SK-N-SH (cell line): ENCODE measurements around the gene IL17RC. TPM values are rescaled to one million over a fixed set of nuclear protein-coding genes. Genes with fewer than 3 reads are reported as not detected.

Experiments used
- CTCF ChIA-PET: fragments of 300-600, 350-600 bp; formaldehyde crosslinking; extraction: SDS; loops from one replicate; lab custom pipeline; 2021; lab: Yijun Ruan, JAX
- POLR2A ChIA-PET: fragments of 350-600 bp; sonication (Branson Sonifier 250); formaldehyde crosslinking; extraction: SDS; loops from one replicate; lab custom pipeline; 2020; ENCODE audit warnings: antibody characterized with exemption, inconsistent platforms; lab: Yijun Ruan, JAX
- DNase-seq: peaks from one replicate; pipeline ENCODE4 v3.0.0; 2012
- H2AFZ ChIP-seq: fragments of 200-600 bp; sonication (generic); 2 replicates; pipeline ENCODE4 v1.8.1; 2016; ENCODE audit warnings: antibody characterized with exemption, mild to moderate bottlenecking, low read depth
- H3F3A ChIP-seq: fragments of 200-600 bp; sonication (generic); replicated peaks from 2 replicates; pipeline ENCODE3; 2016; ENCODE audit warnings: antibody characterized with exemption, mild to moderate bottlenecking; ENCODE audit not compliant: insufficient read depth
- H3K27ac ChIP-seq, 2 experiments: fragments of 200-500 bp in 1 of 2; fragments of 200-600 bp in 1 of 2; sonication (Bioruptor generic) in 1 of 2; sonication (generic), shearing (Covaris generic) in 1 of 2; 2 replicates each; pipeline versions ENCODE4 v1.5.1 to v1.6.1; 2014 to 2016; ENCODE audit warnings: low read depth in 2 of 2, inconsistent platforms in 1 of 2, low read length in 1 of 2, mild to moderate bottlenecking in 1 of 2, mixed read lengths in 1 of 2
- H3K27me3 ChIP-seq: fragments of 200-600 bp; sonication (generic), shearing (Covaris generic); 2 replicates; pipeline ENCODE4 v1.6.1; 2016; ENCODE audit warnings: mixed run types; ENCODE audit not compliant: insufficient read depth
- H3K36me3 ChIP-seq, 2 experiments: fragments of 200-500 bp in 1 of 2; fragments of 200-600 bp in 1 of 2; sonication (Bioruptor generic) in 1 of 2; sonication (generic) in 1 of 2; replicated peaks in 1 of 2; 2 replicates each; pipeline versions ENCODE3 to v1.5.1; 2014 to 2016; ENCODE audit warnings: low read length in 1 of 2, mild to moderate bottlenecking in 1 of 2; ENCODE audit not compliant: insufficient read depth in 2 of 2, control insufficient read depth in 1 of 2
- H3K4me1 ChIP-seq, 2 experiments: fragments of 200-500 bp in 1 of 2; fragments of 200-600 bp in 1 of 2; sonication (Bioruptor generic) in 1 of 2; sonication (generic), shearing (Covaris generic) in 1 of 2; 2 replicates each; pipeline versions ENCODE4 v1.5.1 to v1.6.1; 2014 to 2016; ENCODE audit warnings: low read depth in 1 of 2, low read length in 1 of 2, mixed run types in 1 of 2; ENCODE audit not compliant: insufficient read depth in 2 of 2, control insufficient read depth in 1 of 2
- H3K4me2 ChIP-seq: fragments of 200-600 bp; sonication (generic), shearing (Covaris generic); 2 replicates; pipeline ENCODE4 v1.6.1; 2017; ENCODE audit warnings: mixed run types
- H3K4me3 ChIP-seq, 2 experiments: fragments of 200-500 bp in 1 of 2; fragments of 200-600 bp in 1 of 2; sonication (Bioruptor generic) in 1 of 2; sonication (generic), shearing (Covaris generic) in 1 of 2; 2 replicates each; pipeline versions ENCODE4 v1.5.1 to v1.8.1; 2014 to 2016; ENCODE audit warnings: low read depth in 2 of 2, inconsistent platforms in 1 of 2, low read length in 1 of 2, mild to moderate bottlenecking in 1 of 2, mixed read lengths in 1 of 2, moderate library complexity in 1 of 2
- H3K79me2 ChIP-seq: fragments of 200-600 bp; sonication (generic); 2 replicates; pipeline ENCODE4 v1.8.1; 2017; ENCODE audit warnings: mild to moderate bottlenecking; ENCODE audit not compliant: insufficient read depth
- H3K9ac ChIP-seq: fragments of 200-600 bp; sonication (generic); 2 replicates; pipeline ENCODE4 v1.6.1; 2017; ENCODE audit warnings: mixed run types
- H3K9me2 ChIP-seq: fragments of 200-600 bp; sonication (generic); 2 replicates; pipeline ENCODE4 v1.6.1; 2017; ENCODE audit warnings: mixed run types
- H3K9me3 ChIP-seq: fragments of 200-600 bp; sonication (generic); 2 replicates; pipeline ENCODE4 v1.6.1; 2017; ENCODE audit warnings: mixed run types, mild to moderate bottlenecking, moderate library complexity
- H4K20me1 ChIP-seq: fragments of 200-600 bp; sonication (generic); 2 replicates; pipeline ENCODE4 v1.6.1; 2017; ENCODE audit warnings: mild to moderate bottlenecking, mixed run types; ENCODE audit not compliant: insufficient read depth
- CTCF ChIP-seq: fragments of 200-600 bp; sonication (generic); IDR thresholded peaks from 2 replicates; pipeline ENCODE4 v1.6.1; 2017; ENCODE audit warnings: antibody characterized with exemption, mild to moderate bottlenecking, moderate library complexity
- EP300 ChIP-seq, 2 experiments: IDR thresholded peaks; 2 replicates each; pipeline versions ENCODE4 v1.4.0 to v1.6.1; 2012; ENCODE audit warnings: borderline replicate concordance in 1 of 2, low read depth in 1 of 2, low read length in 1 of 2
- FOSL2 ChIP-seq: IDR thresholded peaks from 2 replicates; pipeline ENCODE4 v1.4.0; 2012; ENCODE audit warnings: low read depth, mild to moderate bottlenecking, moderate library complexity, borderline replicate concordance
- GATA2 ChIP-seq: sonication (generic); formaldehyde crosslinking; IDR thresholded peaks from 2 replicates; pipeline ENCODE4 v1.5.0; 2020; ENCODE audit warnings: mild to moderate bottlenecking, missing genetic modification reagents
- JUND ChIP-seq: IDR thresholded peaks from 2 replicates; pipeline ENCODE4 v1.4.0; 2012
- RAD21 ChIP-seq: IDR thresholded peaks from 2 replicates; pipeline ENCODE4 v1.6.1; 2012; ENCODE audit warnings: mild to moderate bottlenecking, low read length
- RCOR1 ChIP-seq: fragments of 150-350 bp; IDR thresholded peaks from 2 replicates; pipeline ENCODE4 v1.6.1; 2017; ENCODE audit warnings: antibody characterized with exemption, low read length
- SMC3 ChIP-seq: IDR thresholded peaks from 2 replicates; pipeline ENCODE4 v1.6.1; 2012; ENCODE audit warnings: low read depth, low read length, improper control_type of control experiment
- TAF1 ChIP-seq: IDR thresholded peaks from 2 replicates; pipeline ENCODE4 v1.6.1; 2012; ENCODE audit warnings: low read depth, mild to moderate bottlenecking, low read length, moderate library complexity, borderline replicate concordance
- TCF12 ChIP-seq: IDR thresholded peaks from 2 replicates; pipeline ENCODE4 v1.4.0; 2012
- TEAD4 ChIP-seq: IDR thresholded peaks from 2 replicates; pipeline ENCODE4 v1.4.0; 2012; ENCODE audit warnings: mild to moderate bottlenecking, borderline replicate concordance; ENCODE audit not compliant: insufficient read depth
- ZBTB33 ChIP-seq: IDR thresholded peaks from 2 replicates; pipeline ENCODE4 v1.4.0; 2012; ENCODE audit warnings: low read depth, borderline replicate concordance
- WGBS: methylation state at CpG from one replicate; pipeline ENCODE4 v1.1.6; 2017; ENCODE audit warnings: low lambda C conversion rate; 5-methylcytosine and 5-hydroxymethylcytosine counted together
- polyA plus RNA-seq, 3 experiments: library from polyadenylated mRNA; depleted of rRNA; stranded (reverse); fragments of >200 nt; gene quantifications; 2 replicates each; pipeline ENCODE4 v1.2.3, GENCODE V29; 2012

IL17RC gene
- polyA plus RNA-seq, 1 of the 3 experiments (the other 2 are of a cell fraction) = 17.3 TPM

- TF ChIP-seq JUND (peak; percentile 73), TEAD4 (no peak), GATA2 (no peak), CTCF (no peak), SMC3 (no peak), ZBTB33 (no peak), RAD21 (no peak), RCOR1 (no peak), TCF12 (peak; percentile 47; the same call in 1 of the 2 replicates)
These were observed 60.1 kb downstream of the IL17RC start (continued) for GRCh38 chr3:9976721-9977709.

GRCh38 chr3:9978710-9979305 lies 61.9 kb downstream of the IL17RC start:
- Histone ChIP-seq H3K4me3 (no peak overlapping the region), H3F3A (peaks cover 21% of the 10 kb centered on the region), H2AFZ (no peak overlapping the region), H3K36me3 (peaks cover 17 to 35% of the 10 kb centered on the region in 2 experiments), H3K4me2 (no peak overlapping the region)
- DNase-seq = no peak
- no peak for TF ChIP-seq FOSL2
- no peak for TF ChIP-seq EP300 (IDR thresholded peaks at IDR 0.05; ENCODE audit: borderline replicate concordance in 1 of 2, low read depth in 1 of 2, low read length in 1 of 2)
- no peak for TF ChIP-seq TAF1
- TF ChIP-seq, all 33 proteins: peak for 0
- no peaks in the 10 kb centered on the region for H4K20me1 ChIP-seq
- 80% methylated on average over 8 of the region's 8 CpGs for WGBS
- H3K4me1 ChIP-seq = peaks cover 0 to 16% of the 10 kb centered on the region in 2 experiments; a peak in 1 of 4 replicates
- ChIA-PET CTCF (no interaction called here), POLR2A (no interaction called here)
- H3K9me2 ChIP-seq = no peaks in the 10 kb centered on the region
- H3K27me3 ChIP-seq = no peaks in the 10 kb centered on the region
- H3K27ac ChIP-seq = no peak overlapping the region
- no peaks in the 10 kb centered on the region for H3K9me3 ChIP-seq
- H3K79me2 ChIP-seq = peaks cover 54% of the 10 kb centered on the region
- H3K9ac ChIP-seq = no peak overlapping the region
